PC-9 (cell line): ENCODE results near the gene AKAP5.

Experiments used
- CTCF ChIP-seq: fragments of 200-600 bp; sonication (generic); conservative IDR thresholded peaks from 2 replicates; pipeline ENCODE4 v1.6.1; 2017; ENCODE audit warnings: mixed run types, antibody characterized with exemption, mild to moderate bottlenecking, moderate library complexity
- EZH2 ChIP-seq: fragments of 200-600 bp; sonication (generic); IDR thresholded peaks from 2 replicates; pipeline ENCODE4 v1.8.0; 2017; ENCODE audit warnings: antibody characterized with exemption, low read depth

GRCh38 chr14:64513271-64513670 is 48.0 kb downstream of the AKAP5 start:
- TF ChIP-seq CTCF (no peak), EZH2 (no peak)
